ENCODE measurements around the gene CHI3L1. TPM values are rescaled to one million over a fixed set of nuclear protein-coding genes. Genes with fewer than 3 reads are reported as not detected.

Gene CHI3L1
- total and polyA plus RNA-seq, 10 donors = 2.7 to 41.2 (median 15.5) TPM

GRCh38 chr1:203182387-203182953 lies 4.0 kb downstream of the CHI3L1 start:
- Histone ChIP-seq H3K4me1 (peaks cover 0 to 52% (median 13%) of the 10 kb centered on the region in 6 donors), H3K36me3 (peaks cover 0 to 11% (median 0%) of the 10 kb centered on the region in 6 donors), H3K27ac (no peak overlapping the region), H3K4me3 (no peak overlapping the region), H3K9me3 (no peaks in the 10 kb centered on the region), H3K27me3 (replicated peaks in 1 of 7) (peaks cover 0 to 41% (median 0%) of the 10 kb centered on the region in 7 donors)
- intact Hi-C loops (cut with DNase I; ENCODE audit: low total_unique reads) = no loop called here
- WGBS, 5 donors = 86 to 95% (median 92%) methylated on average over 4 to 7 of the region's 7 CpGs
- TF ChIP-seq POLR2A (IDR thresholded peaks at IDR 0.05) (no peak), POLR2AphosphoS5 (IDR thresholded peaks at IDR 0.05) (no peak)
- TF ChIP-seq, protein P1, sequence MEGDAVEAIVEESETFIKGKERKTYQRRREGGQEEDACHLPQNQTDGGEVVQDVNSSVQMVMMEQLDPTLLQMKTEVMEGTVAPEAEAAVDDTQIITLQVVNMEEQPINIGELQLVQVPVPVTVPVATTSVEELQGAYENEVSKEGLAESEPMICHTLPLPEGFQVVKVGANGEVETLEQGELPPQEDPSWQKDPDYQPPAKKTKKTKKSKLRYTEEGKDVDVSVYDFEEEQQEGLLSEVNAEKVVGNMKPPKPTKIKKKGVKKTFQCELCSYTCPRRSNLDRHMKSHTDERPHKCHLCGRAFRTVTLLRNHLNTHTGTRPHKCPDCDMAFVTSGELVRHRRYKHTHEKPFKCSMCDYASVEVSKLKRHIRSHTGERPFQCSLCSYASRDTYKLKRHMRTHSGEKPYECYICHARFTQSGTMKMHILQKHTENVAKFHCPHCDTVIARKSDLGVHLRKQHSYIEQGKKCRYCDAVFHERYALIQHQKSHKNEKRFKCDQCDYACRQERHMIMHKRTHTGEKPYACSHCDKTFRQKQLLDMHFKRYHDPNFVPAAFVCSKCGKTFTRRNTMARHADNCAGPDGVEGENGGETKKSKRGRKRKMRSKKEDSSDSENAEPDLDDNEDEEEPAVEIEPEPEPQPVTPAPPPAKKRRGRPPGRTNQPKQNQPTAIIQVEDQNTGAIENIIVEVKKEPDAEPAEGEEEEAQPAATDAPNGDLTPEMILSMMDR (IDR thresholded peaks at IDR 0.05 in 8 of 11, conservative IDR thresholded peaks at IDR 0.05 in 3 of 11) = no peak
- DNase-seq = no peak

- Histone ChIP-seq H3K4me1 (peaks cover 0 to 52% (median 14%) of the 10 kb centered on the region in 6 donors), H3K9me3 (no peaks in the 10 kb centered on the region), H3K27ac (no peak overlapping the region), H3K27me3 (replicated peaks in 1 of 7) (peaks cover 0 to 44% (median 0%) of the 10 kb centered on the region in 7 donors), H3K4me3 (no peak overlapping the region), H3K36me3 (peaks cover 0 to 11% (median 0%) of the 10 kb centered on the region in 6 donors)
- WGBS, 5 donors = 60 to 74% (median 72%) methylated on average over 7 to 10 of the region's 10 CpGs
- DNase-seq = no peak
- intact Hi-C loops (cut with DNase I; ENCODE audit: low total_unique reads) = no loop called here
- TF ChIP-seq POLR2AphosphoS5 (IDR thresholded peaks at IDR 0.05) (no peak), POLR2A (IDR thresholded peaks at IDR 0.05) (no peak)
- TF ChIP-seq, protein P1 (IDR thresholded peaks at IDR 0.05 in 8 of 11, conservative IDR thresholded peaks at IDR 0.05 in 3 of 11) = no peak
These were observed 4.7 kb downstream of the CHI3L1 start for GRCh38 chr1:203181586-203182386.

GRCh38 chr1:203180611-203181330 lies 5.7 kb downstream of the CHI3L1 start:
- H3K36me3 ChIP-seq = peaks cover 0 to 11% (median 0%) of the 10 kb centered on the region in 6 donors
- DNase-seq = peak; percentile 33

More at GRCh38 chr1:203180611-203181330, 5.7 kb downstream of the CHI3L1 start:
- intact Hi-C loops (cut with DNase I; ENCODE audit: low total_unique reads) = no loop called here
- TF ChIP-seq POLR2AphosphoS5 (IDR thresholded peaks at IDR 0.05) = no peak
- TF ChIP-seq POLR2A (IDR thresholded peaks at IDR 0.05) = no peak
- TF ChIP-seq, protein P1 (IDR thresholded peaks at IDR 0.05 in 8 of 11, conservative IDR thresholded peaks at IDR 0.05 in 3 of 11) = no peak
- Histone ChIP-seq H3K4me3 (no peak overlapping the region), H3K9me3 (no peaks in the 10 kb centered on the region), H3K4me1 (peaks cover 0 to 52% (median 11%) of the 10 kb centered on the region in 6 donors), H3K27me3 (replicated peaks in 1 of 7) (peaks cover 0 to 42% (median 0%) of the 10 kb centered on the region in 7 donors), H3K27ac (no peak overlapping the region)
- WGBS, 5 donors = 64 to 82% (median 70%) methylated on average over 11 of the region's 11 CpGs
